ENCODE results near the gene CHCHD4. TPM values are rescaled to one million over a fixed set of nuclear protein-coding genes. Genes with fewer than 3 reads are reported as not detected.

Gene CHCHD4
- total RNA-seq, 8 experiments from 2014 or later, result 9.4 to 28.1 (median 13.9) TPM

- in situ Hi-C loops (cut with MboI; ENCODE audit: low pct_unique_long_range_greater_than_20kb in 2 of 9, low sequenced_read_pairs in 9 of 9, unreplicated experiment in 9 of 9), result no loop called here
- ATAC-seq (replicated peaks in 6 of 8), result no peak
- Histone ChIP-seq H3K4me1 (replicated peaks in 1 of 2) (no peaks in the 10 kb centered on the region), H3K27ac (no peak overlapping the region), H3K4me3 (no peak overlapping the region)
- WGBS, 10 experiments, result 72 to 100% (median 94%) methylated on average over 2 to 5 of the region's 7 CpGs; no CpG with 5 or more reads in 1 of the 10 experiments
Measured at GRCh38 chr3:14156201-14156600, 31.5 kb upstream of the CHCHD4 start.

DNA sequence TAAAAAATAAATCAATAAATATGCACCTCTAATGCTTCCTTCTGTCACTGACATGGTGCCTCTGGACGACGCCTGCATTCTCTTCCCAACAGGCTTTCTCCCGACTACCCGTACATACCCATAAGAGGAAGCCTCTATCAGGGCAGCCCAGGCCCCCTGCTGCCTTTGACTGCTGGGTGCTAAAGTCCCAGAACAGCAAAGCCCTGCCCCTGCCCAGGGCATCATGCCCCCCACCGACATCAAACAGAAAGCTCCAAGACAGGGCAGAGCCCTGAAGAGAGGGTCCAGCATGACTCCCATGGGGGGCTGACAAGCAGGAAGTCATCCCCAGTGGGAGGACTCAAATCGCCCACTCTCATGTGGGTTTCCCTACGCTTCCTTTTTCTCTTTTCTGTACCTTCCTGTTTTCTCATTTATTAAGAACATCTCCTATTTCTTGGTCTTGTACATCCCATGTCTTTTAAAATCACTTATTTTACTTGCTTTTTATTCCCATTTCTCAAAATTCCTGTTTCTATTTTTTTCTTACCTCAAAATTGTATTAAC is 30.3 kb upstream of the CHCHD4 start:
- WGBS, 10 experiments, result 80 to 100% (median 97%) methylated on average over 1 to 5 of the region's 7 CpGs
- in situ Hi-C loops (cut with MboI; ENCODE audit: low pct_unique_long_range_greater_than_20kb in 2 of 9, low sequenced_read_pairs in 9 of 9, unreplicated experiment in 9 of 9), result no loop called here
- no peak for ATAC-seq (replicated peaks in 6 of 8)
- Histone ChIP-seq H3K27ac (no peak overlapping the region), H3K4me1 (replicated peaks in 1 of 2) (no peaks in the 10 kb centered on the region), H3K4me3 (no peak overlapping the region)

DNA sequence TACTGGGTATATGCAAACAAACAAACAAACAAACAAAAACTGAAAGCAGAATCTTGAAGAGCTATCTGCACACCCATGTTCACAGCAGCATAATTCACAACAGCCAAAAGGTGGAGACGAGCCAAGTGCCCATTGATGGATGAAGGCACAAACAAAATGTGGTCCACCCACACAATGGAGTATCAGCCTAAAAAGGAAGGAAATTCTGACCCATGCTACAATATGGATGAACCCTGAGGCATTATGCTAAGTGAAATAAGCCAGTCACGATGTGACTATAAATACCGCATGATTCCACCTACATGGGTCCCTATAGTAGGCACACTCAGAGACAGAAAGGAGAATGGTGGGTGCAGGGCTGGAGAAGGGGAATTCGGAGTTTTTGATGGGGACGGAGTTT is 29.6 kb upstream of the CHCHD4 start:
- ATAC-seq (replicated peaks in 6 of 8), result peak in 4 of 8 experiments; percentile 29 to 83 (median 71)
- H3K4me1 ChIP-seq (replicated peaks in 1 of 2), result no peaks in the 10 kb centered on the region
- 50 to 100% (median 93%) methylated on average over 2 to 5 of the region's 5 CpGs; no CpG with 5 or more reads in 2 of the 10 experiments for WGBS, 10 experiments
- H3K4me3 ChIP-seq, result no peak overlapping the region
- in situ Hi-C loops (cut with MboI; ENCODE audit: low pct_unique_long_range_greater_than_20kb in 2 of 9, low sequenced_read_pairs in 9 of 9, unreplicated experiment in 9 of 9), result no loop called here
- no peak overlapping the region for H3K27ac ChIP-seq

DNA sequence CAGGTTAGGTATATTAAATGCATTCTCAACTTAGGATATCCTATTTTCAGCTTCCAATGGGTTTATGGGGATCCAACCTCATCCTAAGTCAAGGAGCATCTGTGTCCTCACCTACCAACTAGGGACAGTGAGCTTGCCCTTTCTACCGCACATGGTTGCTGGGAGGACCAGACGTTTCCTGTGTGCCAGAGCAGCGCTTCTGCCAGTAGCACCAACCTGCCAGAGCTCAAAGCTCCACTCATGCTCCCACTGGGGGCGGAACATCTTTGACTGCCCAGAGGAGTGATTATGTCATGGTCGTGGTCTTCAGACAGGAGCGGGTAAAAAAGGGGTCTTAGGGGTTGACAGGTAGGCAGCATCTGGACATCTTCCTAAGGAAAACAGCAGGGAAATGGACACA is 29.0 kb upstream of the CHCHD4 start:
- Histone ChIP-seq H3K4me1 (replicated peaks in 1 of 2) (no peaks in the 10 kb centered on the region), H3K27ac (no peak overlapping the region), H3K4me3 (no peak overlapping the region)
- in situ Hi-C loops (cut with MboI; ENCODE audit: low pct_unique_long_range_greater_than_20kb in 2 of 9, low sequenced_read_pairs in 9 of 9, unreplicated experiment in 9 of 9), result no loop called here
- 93 to 100% (median 100%) methylated on average over 1 to 3 of the region's 6 CpGs; no CpG with 5 or more reads in 6 of the 10 experiments for WGBS, 10 experiments
- ATAC-seq (replicated peaks in 6 of 8), result no peak

- Histone ChIP-seq H3K27ac (no peak overlapping the region), H3K4me1 (replicated peaks in 1 of 2) (no peaks in the 10 kb centered on the region), H3K4me3 (no peak overlapping the region)
- in situ Hi-C loops (cut with MboI; ENCODE audit: low pct_unique_long_range_greater_than_20kb in 2 of 9, low sequenced_read_pairs in 9 of 9, unreplicated experiment in 9 of 9), result no loop called here
- no peak for ATAC-seq (replicated peaks in 6 of 8)
- WGBS, 10 experiments, result 67 to 100% (median 91%) methylated on average over 1 to 3 of the region's 4 CpGs; no CpG with 5 or more reads in 2 of the 10 experiments
Measured at GRCh38 chr3:14152963-14153355, 28.3 kb upstream of the CHCHD4 start.

DNA sequence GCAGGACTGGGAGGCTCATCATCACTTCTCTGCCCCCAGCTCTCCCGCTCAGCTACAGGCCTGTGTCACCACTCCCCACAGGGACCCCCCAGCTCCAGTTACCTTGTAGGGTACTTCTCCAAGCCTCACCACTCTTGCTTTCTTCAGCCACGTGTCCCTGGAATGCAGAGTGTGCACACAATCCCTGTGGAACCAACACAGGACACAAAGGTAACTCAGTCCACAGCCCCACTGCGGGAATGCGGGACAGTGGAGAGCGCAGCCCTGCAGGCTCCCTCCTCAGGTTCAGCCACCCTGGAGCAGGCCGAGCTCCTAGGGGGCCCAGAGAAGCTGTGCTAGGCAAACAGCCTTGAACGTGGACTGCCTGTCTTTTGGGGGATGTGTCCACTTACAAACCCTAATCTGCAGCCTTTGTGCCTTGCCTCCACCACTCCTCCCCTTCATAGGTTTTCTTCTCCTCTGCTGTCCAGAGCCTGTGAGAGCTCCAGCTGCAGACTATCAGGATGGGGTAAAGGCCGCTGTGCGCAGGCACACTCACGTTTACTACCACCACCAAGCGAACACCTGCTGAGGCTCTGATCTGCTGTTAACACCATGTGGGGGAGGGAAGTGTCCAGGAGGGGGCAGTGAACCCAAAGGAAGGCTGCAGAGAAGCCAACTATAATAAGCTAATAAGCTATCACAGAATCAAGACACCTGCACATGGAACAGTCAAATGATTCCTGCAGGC is 27.7 kb upstream of the CHCHD4 start:
- Histone ChIP-seq H3K4me1 (replicated peaks in 1 of 2) (no peaks in the 10 kb centered on the region), H3K4me3 (no peak overlapping the region), H3K27ac (no peak overlapping the region)
- WGBS, 10 experiments, result 65 to 92% (median 82%) methylated on average over 2 to 6 of the region's 11 CpGs; no CpG with 5 or more reads in 3 of the 10 experiments
- no peak for ATAC-seq (replicated peaks in 6 of 8)
- in situ Hi-C loops (cut with MboI; ENCODE audit: low pct_unique_long_range_greater_than_20kb in 2 of 9, low sequenced_read_pairs in 9 of 9, unreplicated experiment in 9 of 9), result no loop called here

GRCh38 chr3:14151471-14152083 is 26.9 kb upstream of the CHCHD4 start:
- Histone ChIP-seq H3K4me3 (no peak overlapping the region), H3K27ac (no peak overlapping the region), H3K4me1 (replicated peaks in 1 of 2) (no peaks in the 10 kb centered on the region)
- 67 to 100% (median 96%) methylated on average over 1 to 11 of the region's 12 CpGs; no CpG with 5 or more reads in 4 of the 10 experiments for WGBS, 10 experiments
- in situ Hi-C loops (cut with MboI; ENCODE audit: low pct_unique_long_range_greater_than_20kb in 2 of 9, low sequenced_read_pairs in 9 of 9, unreplicated experiment in 9 of 9), result no loop called here
- ATAC-seq (replicated peaks in 6 of 8), result no peak

GRCh38 chr3:14150491-14151230 is 26.0 kb upstream of the CHCHD4 start:
- peak in 1 of 8 experiments; percentile 21 for ATAC-seq (replicated peaks in 6 of 8)
- Histone ChIP-seq H3K4me1 (replicated peaks in 1 of 2) (peaks cover 0 to under 1% of the 10 kb centered on the region in 2 donors), H3K4me3 (no peak overlapping the region), H3K27ac (no peak overlapping the region)
- WGBS, 10 experiments, result 80 to 100% (median 100%) methylated on average over 1 to 5 of the region's 9 CpGs; no CpG with 5 or more reads in 4 of the 10 experiments
- in situ Hi-C loops (cut with MboI; ENCODE audit: low pct_unique_long_range_greater_than_20kb in 2 of 9, low sequenced_read_pairs in 9 of 9, unreplicated experiment in 9 of 9), result no loop called here

DNA sequence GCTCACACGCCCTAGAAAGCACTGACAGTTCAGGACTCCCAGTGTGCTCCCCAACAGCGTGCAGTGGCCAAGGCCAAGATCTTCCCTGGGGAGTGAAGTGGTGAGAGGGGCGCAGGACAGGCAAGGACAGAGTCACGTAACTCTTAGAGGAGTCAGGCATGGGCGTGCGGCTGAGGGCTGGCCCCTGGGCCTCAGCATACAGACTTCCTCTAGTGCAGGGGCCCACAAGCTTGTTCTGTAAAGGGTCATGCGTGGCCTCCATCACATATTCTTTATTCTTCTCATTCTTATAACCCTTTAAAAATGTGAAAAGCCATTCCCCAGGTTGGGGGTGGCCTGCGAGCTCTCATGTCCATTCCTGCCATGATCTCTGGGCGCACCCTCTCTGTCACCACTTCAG is 25.4 kb upstream of the CHCHD4 start:
- ATAC-seq (replicated peaks in 6 of 8), result no peak
- Histone ChIP-seq H3K4me3 (no peak overlapping the region), H3K4me1 (replicated peaks in 1 of 2) (peaks cover 2 to 5% of the 10 kb centered on the region in 2 donors), H3K27ac (no peak overlapping the region)
- WGBS, 10 experiments, result 92 to 100% (median 98%) methylated on average over 2 to 4 of the region's 9 CpGs; no CpG with 5 or more reads in 4 of the 10 experiments
- in situ Hi-C loops (cut with MboI; ENCODE audit: low pct_unique_long_range_greater_than_20kb in 2 of 9, low sequenced_read_pairs in 9 of 9, unreplicated experiment in 9 of 9), result no loop called here

- ATAC-seq (replicated peaks in 6 of 8), result peak in 1 of 8 experiments; percentile 10
- WGBS, 10 experiments, result 49 to 100% (median 76%) methylated on average over 2 to 11 of the region's 28 CpGs; no CpG with 5 or more reads in 4 of the 10 experiments
- H3K4me3 ChIP-seq, result no peak overlapping the region
- H3K27ac ChIP-seq, result no peak overlapping the region
- in situ Hi-C loops (cut with MboI; ENCODE audit: low pct_unique_long_range_greater_than_20kb in 2 of 9, low sequenced_read_pairs in 9 of 9, unreplicated experiment in 9 of 9), result no loop called here
- H3K4me1 ChIP-seq (replicated peaks in 1 of 2), result peaks cover 14 to 17% of the 10 kb centered on the region in 2 donors
Measured at GRCh38 chr3:14148041-14148985, 23.6 kb upstream of the CHCHD4 start.

DNA sequence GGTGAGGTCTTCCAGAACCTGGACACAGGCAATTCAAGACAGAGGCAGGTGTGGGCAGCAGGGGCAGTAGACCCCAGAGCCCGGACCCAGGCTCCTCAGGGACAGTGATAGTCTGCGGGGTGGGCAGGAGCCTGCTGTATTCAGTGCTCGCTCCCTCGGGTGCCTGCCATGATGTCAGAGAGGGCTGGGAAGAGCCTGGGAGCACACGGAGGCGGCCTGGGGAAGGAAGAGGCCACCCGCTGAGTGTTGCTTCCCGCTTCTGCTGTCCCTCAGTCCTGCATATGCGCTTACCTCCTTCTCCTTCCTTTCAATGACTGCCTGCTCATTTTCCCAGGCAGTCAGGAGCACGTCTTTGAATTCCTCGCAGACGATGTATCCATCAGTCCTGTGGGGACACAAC is 22.9 kb upstream of the CHCHD4 start:
- in situ Hi-C loops (cut with MboI; ENCODE audit: low pct_unique_long_range_greater_than_20kb in 2 of 9, low sequenced_read_pairs in 9 of 9, unreplicated experiment in 9 of 9), result no loop called here
- ATAC-seq (replicated peaks in 6 of 8), result peak in 2 of 8 experiments; percentile 1 to 29
- Histone ChIP-seq H3K27ac (no peak overlapping the region), H3K4me1 (replicated peaks in 1 of 2) (peaks cover 14 to 17% of the 10 kb centered on the region in 2 donors), H3K4me3 (no peak overlapping the region)
- whole genome bisulfite sequencing, 10 experiments, result 33 to 80% (median 68%) methylated on average over 3 to 7 of the region's 12 CpGs; no CpG with 5 or more reads in 6 of the 10 experiments

- WGBS, 10 experiments, result 83 to 100% (median 100%) methylated on average over 1 to 5 of the region's 5 CpGs; no CpG with 5 or more reads in 1 of the 10 experiments
- ATAC-seq (replicated peaks in 6 of 8), result no peak
- H3K27ac ChIP-seq, result no peak overlapping the region
- in situ Hi-C loops (cut with MboI; ENCODE audit: low pct_unique_long_range_greater_than_20kb in 2 of 9, low sequenced_read_pairs in 9 of 9, unreplicated experiment in 9 of 9), result no loop called here
- no peak overlapping the region for H3K4me3 ChIP-seq
- H3K4me1 ChIP-seq (replicated peaks in 1 of 2), result peaks cover 14 to 17% of the 10 kb centered on the region in 2 donors
Measured at GRCh38 chr3:14147066-14147435, 22.4 kb upstream of the CHCHD4 start.

Measured in motor neuron (in vitro differentiated cells).